ENCODE measurements around the gene MAP3K20. TPM values are rescaled to one million over a fixed set of nuclear protein-coding genes. Genes with fewer than 3 reads are reported as not detected.
A peak's percentile ranks its signal among the peaks of the same experiment; 100 is the strongest.
"Not testable (repeated sequence)": the region's sequence is repeated elsewhere in the genome, so short reads cannot be mapped to it uniquely, and the experiment has no call there.

Gene MAP3K20
- total RNA-seq, 1 experiment from 2014 or later, result 23.1 TPM

DNA sequence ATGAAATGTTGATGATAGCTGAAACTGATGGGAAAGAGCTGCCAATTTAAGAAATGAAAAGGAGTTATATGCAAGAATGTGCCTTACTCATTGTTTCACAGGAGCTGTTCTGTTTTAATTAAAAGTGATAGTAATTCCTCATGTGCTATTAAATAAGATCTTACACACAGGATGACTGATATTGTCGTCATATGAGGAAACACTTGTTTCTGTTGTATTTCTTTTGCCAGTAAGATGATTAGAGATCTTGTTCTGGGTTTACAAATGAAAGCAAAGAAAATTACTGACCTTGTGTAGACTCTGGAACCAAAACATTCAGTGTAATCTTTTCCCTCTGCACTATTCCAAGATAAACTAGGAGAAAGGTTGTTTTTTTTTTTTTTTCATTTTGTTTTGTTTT is 123.6 kb downstream of the MAP3K20 start:
- no peak for DNase-seq (ENCODE audit: low read depth)

- DNase-seq (ENCODE audit: low read depth), result no peak
Measured at GRCh38 chr2:173202570-173202969, 126.9 kb downstream of the MAP3K20 start.

DNA sequence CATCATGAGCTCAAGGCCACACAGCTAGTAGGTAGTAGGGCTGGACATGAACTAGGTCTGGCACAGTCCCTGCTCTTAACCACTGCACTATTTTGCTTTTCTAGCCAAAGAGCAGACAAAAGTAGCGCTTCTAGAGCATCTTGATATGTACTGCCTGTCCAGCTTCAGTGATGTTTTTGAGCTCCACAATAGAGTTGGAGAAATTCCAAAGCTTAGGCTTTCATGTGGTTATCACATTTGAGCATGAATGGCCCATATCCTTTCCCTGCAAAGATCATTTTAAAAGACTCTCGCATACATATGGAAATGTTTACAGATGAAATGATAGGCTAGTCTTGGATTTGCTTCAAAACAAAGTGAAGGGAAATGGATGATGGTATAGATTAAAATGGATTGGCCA is 128.7 kb downstream of the MAP3K20 start:
- no peak for DNase-seq (ENCODE audit: low read depth)

DNA sequence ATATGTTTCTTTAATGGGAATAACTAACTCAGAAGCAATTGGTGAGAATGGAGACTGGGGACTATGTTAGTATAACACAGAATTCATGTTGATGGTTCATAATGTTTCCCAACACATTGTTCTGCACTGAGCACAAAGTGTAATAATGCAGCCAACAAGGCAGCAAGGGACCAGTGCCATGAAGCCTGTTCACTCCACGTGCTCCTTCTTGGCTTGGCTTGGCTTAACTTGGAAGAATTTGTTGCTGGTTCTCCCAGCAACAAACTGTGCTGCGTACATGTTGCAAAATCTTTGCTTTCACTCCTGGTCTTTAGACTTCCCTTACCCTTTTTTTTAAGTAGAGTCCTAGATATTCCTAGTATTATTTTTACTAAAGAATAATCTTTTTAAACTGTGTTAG is 129.7 kb downstream of the MAP3K20 start:
- DNase-seq (ENCODE audit: low read depth), result no peak

DNA sequence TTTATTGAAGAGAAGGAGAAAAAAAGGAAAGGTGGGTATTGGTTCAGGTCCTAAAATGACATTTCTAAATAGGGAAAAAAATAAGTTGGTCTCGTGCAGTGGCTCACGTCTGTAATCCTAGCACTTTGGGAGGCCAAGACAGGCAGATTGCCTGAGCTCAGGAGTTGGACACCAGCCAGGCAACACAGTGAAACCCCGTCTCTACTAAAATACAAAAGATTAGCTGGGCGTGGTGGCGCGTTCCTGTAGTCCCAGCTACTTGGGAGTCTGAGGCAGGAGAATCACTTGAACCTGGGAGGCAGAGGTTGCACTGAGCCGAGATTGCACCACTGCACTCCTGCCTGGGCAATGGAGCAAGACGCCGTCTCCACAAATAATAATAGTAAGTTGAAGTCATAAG is 131.5 kb downstream of the MAP3K20 start:
- not testable (repeated sequence) for DNase-seq (ENCODE audit: low read depth)

DNA sequence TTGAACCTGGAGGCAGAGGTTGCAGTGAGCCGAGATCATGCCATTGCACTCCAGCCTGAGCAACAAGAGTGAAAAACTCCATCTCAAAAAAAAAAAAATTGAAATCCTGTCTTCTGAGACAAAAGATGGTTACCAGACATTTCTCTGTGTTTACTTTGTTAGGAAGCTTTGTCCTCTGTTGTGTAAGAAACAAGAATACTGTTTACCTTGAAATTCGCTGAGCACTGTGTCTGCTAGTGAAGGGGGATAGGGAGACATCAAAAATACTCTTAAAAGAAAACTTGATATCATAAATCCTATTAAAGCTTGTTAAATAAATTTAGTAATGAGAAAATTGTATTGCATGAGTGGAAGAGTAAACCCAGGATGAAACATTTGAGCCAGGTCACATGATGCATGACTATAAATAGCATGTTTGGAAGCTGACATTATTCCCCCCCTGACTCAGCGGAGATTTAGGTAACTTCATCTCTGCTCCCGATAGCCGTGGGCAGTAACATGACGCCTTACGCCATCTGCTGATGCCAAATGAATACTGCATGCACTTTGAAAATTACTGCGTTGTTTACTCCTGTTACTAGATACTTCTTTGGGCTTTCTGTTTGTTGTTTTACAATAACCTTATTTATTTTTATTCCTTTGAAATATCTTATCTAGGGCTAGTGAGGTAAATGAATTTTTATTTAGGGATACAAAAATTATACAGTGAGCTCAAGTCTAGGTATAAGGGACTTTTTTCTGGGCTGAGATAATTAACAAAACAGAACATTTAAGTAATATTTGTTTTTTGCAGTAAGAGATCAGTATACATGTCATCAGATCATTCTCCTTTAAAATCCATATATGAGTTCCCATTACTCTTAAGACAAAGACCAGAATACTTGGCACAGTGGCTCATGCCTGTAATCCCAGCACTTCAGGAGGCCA is 134.9 kb downstream of the MAP3K20 start:
- peak; percentile 90 for DNase-seq (ENCODE audit: low read depth)

GRCh38 chr2:173213181-173213580 is 137.5 kb downstream of the MAP3K20 start:
- no peak for DNase-seq (ENCODE audit: low read depth)

GRCh38 chr2:173214213-173214612 is 138.6 kb downstream of the MAP3K20 start:
- no peak for DNase-seq (ENCODE audit: low read depth)

GRCh38 chr2:173215316-173215715 is 139.7 kb downstream of the MAP3K20 start:
- no peak for DNase-seq (ENCODE audit: low read depth)

GRCh38 chr2:173216051-173216450 is 140.4 kb downstream of the MAP3K20 start:
- no peak for DNase-seq (ENCODE audit: low read depth)

DNA sequence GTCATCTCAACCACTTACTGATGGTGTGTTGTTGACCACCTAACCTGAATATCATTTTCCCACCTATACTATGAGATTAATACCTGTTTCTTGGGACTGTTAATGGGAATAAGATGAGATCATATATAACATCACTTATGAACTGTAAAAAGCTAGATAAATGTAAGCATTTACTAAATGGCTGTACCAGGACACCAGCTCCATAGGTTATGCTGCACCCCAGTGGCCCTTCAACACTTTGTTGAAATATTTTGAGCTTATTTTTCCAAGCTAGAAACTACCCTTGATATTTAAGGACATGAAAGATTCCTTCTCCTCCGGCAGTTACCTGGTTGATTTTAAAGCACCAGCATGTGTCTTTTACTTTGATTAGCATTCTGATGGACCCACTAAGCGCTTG is 141.0 kb downstream of the MAP3K20 start:
- no peak for DNase-seq (ENCODE audit: low read depth)

DNA sequence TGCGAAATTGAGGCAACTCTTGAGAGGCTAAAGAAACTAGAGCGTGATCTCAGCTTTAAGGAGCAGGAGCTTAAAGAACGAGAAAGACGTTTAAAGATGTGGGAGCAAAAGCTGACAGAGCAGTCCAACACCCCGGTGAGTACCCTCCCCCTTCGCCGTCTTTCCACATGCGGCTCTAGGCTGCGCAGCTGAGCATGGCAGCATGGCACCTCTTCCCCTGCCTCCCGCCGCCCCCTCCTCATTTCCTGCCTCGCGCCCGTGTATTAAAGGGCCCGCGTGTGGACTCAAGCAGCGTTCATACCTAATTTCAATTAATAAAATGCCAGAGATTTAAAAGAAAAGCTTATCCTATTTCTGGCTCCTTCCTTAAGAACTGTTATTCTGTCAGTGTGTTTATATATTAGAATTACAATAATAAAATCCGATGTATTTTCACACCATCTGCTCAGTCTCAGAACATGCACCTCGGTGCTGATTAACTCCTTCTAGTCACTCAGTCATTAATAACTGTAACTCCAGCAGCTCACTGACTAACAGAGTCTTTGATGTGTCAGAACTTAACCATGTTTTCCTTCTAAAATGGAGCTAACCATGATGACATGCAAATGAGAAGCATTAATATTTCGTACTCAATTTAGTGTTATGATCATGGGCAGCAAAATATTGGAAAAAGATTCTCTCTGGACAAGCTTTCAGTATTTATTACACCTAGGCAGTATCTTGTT is 141.6 kb downstream of the MAP3K20 start:
- no peak for DNase-seq (ENCODE audit: low read depth)

DNA sequence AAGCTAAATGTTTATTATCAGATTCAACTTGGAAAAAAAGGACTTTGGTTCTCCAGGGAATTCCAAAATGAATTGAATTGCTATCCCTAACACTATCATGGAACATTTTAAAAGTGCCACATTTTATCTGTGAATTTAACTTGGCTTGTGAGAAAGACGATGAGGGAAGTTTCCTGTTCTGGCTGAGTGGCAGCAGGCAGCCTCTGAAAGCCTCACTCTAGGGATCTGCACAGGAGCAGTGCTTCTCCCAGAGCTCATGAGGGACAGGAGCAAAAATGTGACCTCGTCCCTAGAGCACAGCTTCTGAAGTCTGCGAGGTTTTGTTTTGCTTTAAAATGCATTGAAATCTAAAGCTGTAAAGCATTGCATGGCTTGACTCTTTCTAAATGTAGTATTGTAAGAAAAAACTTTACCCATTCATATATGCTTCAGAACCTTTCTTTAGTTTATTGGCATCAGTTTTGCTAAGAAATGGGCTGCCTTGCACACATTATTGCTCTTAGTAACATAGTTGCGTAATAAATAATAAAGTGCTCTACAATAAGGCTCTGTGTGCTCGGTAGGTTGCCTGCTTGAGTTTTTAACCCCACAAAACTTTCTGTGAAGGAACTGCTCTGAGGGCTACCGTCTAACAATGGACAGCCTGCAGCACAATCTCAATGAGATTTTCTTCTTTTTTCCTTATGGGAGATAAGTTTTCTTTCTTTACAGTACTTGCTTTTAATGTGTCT is 142.8 kb downstream of the MAP3K20 start:
- DNase-seq (ENCODE audit: low read depth), result no peak

GRCh38 chr2:173221132-173221695 is 145.6 kb downstream of the MAP3K20 start:
- DNase-seq (ENCODE audit: low read depth), result no peak

DNA sequence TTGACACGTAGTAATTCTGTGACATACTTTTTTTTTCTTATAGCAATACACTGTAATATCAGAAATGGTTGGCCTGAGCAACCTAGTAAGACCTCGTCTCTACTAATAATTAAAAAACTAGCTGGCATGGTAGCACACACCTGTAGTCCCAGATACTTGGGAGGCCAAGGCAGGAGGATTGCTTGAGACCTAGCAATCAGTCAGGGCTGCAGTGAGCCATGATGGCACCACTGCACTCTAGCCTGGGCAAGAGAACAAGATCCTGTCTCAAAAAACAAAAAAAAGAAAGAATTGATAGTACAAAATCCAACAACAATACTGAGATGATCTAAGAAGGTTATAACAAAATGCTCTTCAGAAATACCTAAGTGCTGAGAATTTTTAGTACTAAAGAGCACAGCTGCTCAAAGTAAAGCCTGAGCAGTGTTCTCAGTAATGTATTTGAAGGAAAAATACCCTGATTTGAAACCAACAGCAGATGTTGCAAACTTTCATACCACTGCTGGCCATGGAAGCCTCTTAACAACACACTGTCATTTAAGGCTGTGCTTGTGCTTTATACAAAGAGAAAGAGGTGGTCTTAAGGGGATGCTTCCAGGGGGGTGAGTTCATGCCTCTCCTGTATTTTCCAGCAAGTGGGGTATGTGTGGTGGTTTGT is 146.4 kb downstream of the MAP3K20 start:
- no peak for DNase-seq (ENCODE audit: low read depth)

GRCh38 chr2:173223871-173224270 is 148.2 kb downstream of the MAP3K20 start:
- DNase-seq (ENCODE audit: low read depth), result no peak

- DNase-seq (ENCODE audit: low read depth), result no peak
Measured at GRCh38 chr2:173226899-173227698, 151.5 kb downstream of the MAP3K20 start.

- no peak for DNase-seq (ENCODE audit: low read depth)
Measured at GRCh38 chr2:173229086-173229485, 153.4 kb downstream of the MAP3K20 start.

DNA sequence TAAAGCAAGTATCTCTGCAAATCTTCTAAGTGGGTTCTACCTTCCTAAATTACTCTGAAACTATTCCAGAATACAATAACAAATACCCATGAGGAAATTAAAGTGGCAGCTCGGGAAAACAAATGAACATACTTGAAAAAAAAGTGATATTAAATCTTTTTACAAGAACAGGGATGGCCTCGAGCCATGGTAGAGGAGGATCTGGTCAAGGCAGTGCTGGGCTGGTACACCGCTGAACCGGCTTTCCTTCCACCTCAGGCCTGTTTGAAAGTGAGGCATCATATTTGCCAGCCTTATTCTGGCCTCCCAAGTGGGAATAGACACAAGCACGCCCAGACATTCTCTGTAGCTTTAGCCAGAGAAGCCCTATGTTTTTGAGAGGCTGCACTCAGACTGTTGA is 154.5 kb downstream of the MAP3K20 start:
- no peak for DNase-seq (ENCODE audit: low read depth)

DNA sequence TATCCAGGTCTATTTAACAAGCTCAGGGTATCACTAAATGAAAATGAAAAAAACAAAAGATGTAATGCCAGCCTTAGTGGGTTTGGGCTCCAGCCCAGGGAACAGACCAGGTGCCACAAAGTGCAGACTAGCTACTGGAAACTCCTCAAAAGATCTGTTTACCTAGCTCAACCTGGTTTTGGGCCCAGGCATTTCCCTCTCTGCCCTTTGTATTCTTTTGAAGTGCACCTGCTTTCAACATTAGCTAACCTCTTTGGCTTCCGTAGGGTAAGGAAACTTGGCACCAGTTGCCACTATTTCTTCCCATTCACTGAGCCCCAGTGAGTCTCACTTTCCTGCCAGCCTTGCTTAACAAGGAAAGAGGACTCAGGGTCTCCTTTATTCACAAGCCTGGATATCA is 155.4 kb downstream of the MAP3K20 start:
- DNase-seq (ENCODE audit: low read depth), result no peak

DNA sequence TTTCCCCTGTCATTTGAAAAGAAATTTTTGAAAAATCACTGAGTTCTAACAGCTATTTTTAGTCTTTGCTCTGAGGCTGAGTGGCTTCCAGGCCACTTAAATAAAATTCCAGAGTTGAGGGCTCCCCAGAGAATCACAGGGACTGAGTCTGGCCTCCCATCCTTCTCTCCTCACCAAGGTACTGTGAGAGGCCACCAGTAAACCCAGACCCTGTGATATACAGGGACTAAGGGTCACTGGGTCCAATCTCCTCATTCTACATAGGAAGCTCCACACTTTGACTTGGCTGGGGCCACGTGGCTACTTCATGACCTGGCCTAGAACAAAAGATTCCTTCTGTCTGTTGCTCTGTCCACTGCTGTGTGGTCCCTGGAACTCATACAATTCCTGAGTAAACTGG is 155.8 kb downstream of the MAP3K20 start:
- DNase-seq (ENCODE audit: low read depth), result no peak
